Measurements from ENCODE around the gene ACBD6.

The ACBD6 gene

GRCh38 chr1:180278194-180278515, 224.2 kb downstream of the ACBD6 start:
- Histone ChIP-seq H3K27ac (ENCODE audit: poor library complexity, severe bottlenecking) (no peak overlapping the region), H3K36me3 (ENCODE audit: low read depth) (no peaks in the 10 kb centered on the region), H3K27me3 (ENCODE audit: insufficient read depth, poor library complexity, severe bottlenecking) (no peaks in the 10 kb centered on the region), H3K9me3 (ENCODE audit: severe bottlenecking) (no peaks in the 10 kb centered on the region), H3K4me1 (ENCODE audit: insufficient read depth, poor library complexity, severe bottlenecking) (no peaks in the 10 kb centered on the region), H3K4me3 (ENCODE audit: severe bottlenecking) (no peak overlapping the region)
- DNase-seq (ENCODE audit: low spot score) (no peak), ATAC-seq (ENCODE audit: low read depth) (no peak)
- TF ChIP-seq CTCF (IDR thresholded peaks at IDR 0.05; ENCODE audit: poor library complexity, severe bottlenecking): no peak

GRCh38 chr1:180277476-180278193, 224.7 kb downstream of the ACBD6 start:
- no peak overlapping the region for H3K27ac ChIP-seq (ENCODE audit: poor library complexity, severe bottlenecking)
- no peaks in the 10 kb centered on the region for H3K4me1 ChIP-seq (ENCODE audit: insufficient read depth, poor library complexity, severe bottlenecking)
- ATAC-seq (ENCODE audit: low read depth): no peak
- no peak for TF ChIP-seq CTCF (IDR thresholded peaks at IDR 0.05; ENCODE audit: poor library complexity, severe bottlenecking)
- H3K36me3 ChIP-seq (ENCODE audit: low read depth): no peaks in the 10 kb centered on the region
- DNase-seq (ENCODE audit: low spot score): no peak
- H3K27me3 ChIP-seq (ENCODE audit: insufficient read depth, poor library complexity, severe bottlenecking): no peaks in the 10 kb centered on the region
- no peak overlapping the region for H3K4me3 ChIP-seq (ENCODE audit: severe bottlenecking)
- no peaks in the 10 kb centered on the region for H3K9me3 ChIP-seq (ENCODE audit: severe bottlenecking)

- Histone ChIP-seq H3K9me3 (ENCODE audit: severe bottlenecking) (no peaks in the 10 kb centered on the region), H3K4me1 (ENCODE audit: insufficient read depth, poor library complexity, severe bottlenecking) (no peaks in the 10 kb centered on the region), H3K36me3 (ENCODE audit: low read depth) (no peaks in the 10 kb centered on the region), H3K4me3 (ENCODE audit: severe bottlenecking) (no peak overlapping the region), H3K27me3 (ENCODE audit: insufficient read depth, poor library complexity, severe bottlenecking) (no peaks in the 10 kb centered on the region), H3K27ac (ENCODE audit: poor library complexity, severe bottlenecking) (no peak overlapping the region)
- TF ChIP-seq CTCF (IDR thresholded peaks at IDR 0.05; ENCODE audit: poor library complexity, severe bottlenecking): no peak
- DNase-seq (ENCODE audit: low spot score) (no peak), ATAC-seq (ENCODE audit: low read depth) (no peak)
These were observed 226.7 kb downstream of the ACBD6 start for GRCh38 chr1:180275726-180276125.

- no peaks in the 10 kb centered on the region for H3K36me3 ChIP-seq (ENCODE audit: low read depth)
- no peaks in the 10 kb centered on the region for H3K4me1 ChIP-seq (ENCODE audit: insufficient read depth, poor library complexity, severe bottlenecking)
- no peak overlapping the region for H3K4me3 ChIP-seq (ENCODE audit: severe bottlenecking)
- H3K27ac ChIP-seq (ENCODE audit: poor library complexity, severe bottlenecking): no peak overlapping the region
- no peaks in the 10 kb centered on the region for H3K9me3 ChIP-seq (ENCODE audit: severe bottlenecking)
- no peaks in the 10 kb centered on the region for H3K27me3 ChIP-seq (ENCODE audit: insufficient read depth, poor library complexity, severe bottlenecking)
- TF ChIP-seq CTCF (IDR thresholded peaks at IDR 0.05; ENCODE audit: poor library complexity, severe bottlenecking): no peak
- ATAC-seq (ENCODE audit: low read depth): no peak
- no peak for DNase-seq (ENCODE audit: low spot score)
These were observed 228.2 kb downstream of the ACBD6 start for GRCh38 chr1:180274221-180274620.

GRCh38 chr1:180273066-180273465, 229.3 kb downstream of the ACBD6 start:
- no peak for TF ChIP-seq CTCF (IDR thresholded peaks at IDR 0.05; ENCODE audit: poor library complexity, severe bottlenecking)

More at GRCh38 chr1:180273066-180273465, 229.3 kb downstream of the ACBD6 start:
- no peaks in the 10 kb centered on the region for H3K36me3 ChIP-seq (ENCODE audit: low read depth)
- H3K4me3 ChIP-seq (ENCODE audit: severe bottlenecking): no peak overlapping the region
- no peaks in the 10 kb centered on the region for H3K9me3 ChIP-seq (ENCODE audit: severe bottlenecking)
- ATAC-seq (ENCODE audit: low read depth) (no peak), DNase-seq (ENCODE audit: low spot score) (no peak)
- H3K27me3 ChIP-seq (ENCODE audit: insufficient read depth, poor library complexity, severe bottlenecking): no peaks in the 10 kb centered on the region
- H3K4me1 ChIP-seq (ENCODE audit: insufficient read depth, poor library complexity, severe bottlenecking): no peaks in the 10 kb centered on the region
- no peak overlapping the region for H3K27ac ChIP-seq (ENCODE audit: poor library complexity, severe bottlenecking)

Measured in RWPE2 (cell line).